PC-3 (cell line): Measurements from ENCODE around the gene DNAAF5. TPM values are rescaled to one million over a fixed set of nuclear protein-coding genes. Genes with fewer than 3 reads are reported as not detected.

Experiments
- ATAC-seq: fragments of 200-7000 bp; cut with Tn5 transposase; 2 replicates; pipeline ENCODE4 v1.9.1; 2020; ENCODE audit warnings: mild to moderate bottlenecking, moderate library complexity
- BruUV-seq: library from RNA; stranded (reverse); fragments of 400-500 nt; replicated peaks from 2 replicates; lab custom pipeline; 2021; lab: Mats Ljungman, UMichigan
- CTCF ChIA-PET: fragments of 300-600 bp; sonication (Branson Sonifier 250); formaldehyde crosslinking; loops from one replicate; lab custom pipeline; 2022; ENCODE audit warnings: antibody characterized with exemption; lab: Charles Lee
- POLR2A ChIA-PET: fragments of 300-600 bp; sonication (Branson Sonifier 250); formaldehyde crosslinking; loops from one replicate; lab custom pipeline; 2022; ENCODE audit warnings: antibody characterized with exemption; ENCODE audit not compliant: unreplicated experiment; lab: Charles Lee
- DNase-seq: peaks from one replicate; pipeline ENCODE4 v3.0.0-alpha.2; 2015
- H2AFZ ChIP-seq: fragments of 300-600 bp; sonication (generic); 2 replicates; pipeline ENCODE4 v1.6.0; 2016; ENCODE audit warnings: antibody characterized with exemption, low read length
- H3F3A ChIP-seq: fragments of 300-600 bp; sonication (generic); one replicate; pipeline ENCODE4 v1.6.0; 2017; ENCODE audit warnings: antibody characterized with exemption, low read length, control low read depth, mild to moderate bottlenecking; ENCODE audit not compliant: unreplicated experiment
- H3K27ac ChIP-seq: fragments of 300-600 bp; sonication (generic); 2 replicates; pipeline ENCODE4 v1.5.1; 2016; ENCODE audit warnings: mild to moderate bottlenecking, low read length
- H3K27me3 ChIP-seq: fragments of 300-600 bp; sonication (generic); 2 replicates; pipeline ENCODE4 v1.6.1; 2016; ENCODE audit warnings: low read length, mixed read lengths
- H3K36me3 ChIP-seq: fragments of 300-600 bp; sonication (generic); 2 replicates; pipeline ENCODE4 v1.6.1; 2016; ENCODE audit warnings: low read depth, mixed run types, low read length, mixed read lengths
- H3K4me1 ChIP-seq: fragments of 300-600 bp; sonication (generic); 2 replicates; pipeline ENCODE4 v1.5.1; 2016; ENCODE audit warnings: low read length; ENCODE audit not compliant: insufficient read depth
- H3K4me2 ChIP-seq: fragments of 300-600 bp; sonication (generic); 2 replicates; pipeline ENCODE4 v1.6.0; 2016; ENCODE audit warnings: low read length
- H3K4me3 ChIP-seq: fragments of 300-600 bp; sonication (generic); 2 replicates; pipeline ENCODE4 v1.5.1; 2016; ENCODE audit warnings: mild to moderate bottlenecking, low read length, mixed read lengths
- H3K79me2 ChIP-seq: fragments of 300-600 bp; sonication (generic); 2 replicates; pipeline ENCODE4 v1.6.1; 2017; ENCODE audit warnings: low read length, mixed read lengths
- H3K9ac ChIP-seq: fragments of 300-600 bp; sonication (generic); 2 replicates; pipeline ENCODE4 v1.6.0; 2016; ENCODE audit warnings: mild to moderate bottlenecking, low read length
- H3K9me2 ChIP-seq: fragments of 300-600 bp; sonication (generic); replicated peaks from 2 replicates; pipeline ENCODE4 v1.6.1; 2016; ENCODE audit warnings: mixed run types, low read length, mixed read lengths
- H3K9me3 ChIP-seq: fragments of 300-600 bp; sonication (generic); 2 replicates; pipeline ENCODE4 v1.6.1; 2016; ENCODE audit warnings: low read length, mixed read lengths
- H4K20me1 ChIP-seq: fragments of 300-600 bp; sonication (generic); 2 replicates; pipeline ENCODE4 v1.6.1; 2016; ENCODE audit warnings: low read length, mixed read lengths
- EZH2 ChIP-seq: fragments of 300-600 bp; sonication (generic); IDR thresholded peaks from one replicate; pipeline ENCODE4 v1.6.1; 2017; ENCODE audit warnings: antibody characterized with exemption, mild to moderate bottlenecking, low read length; ENCODE audit not compliant: unreplicated experiment
- EZH2phosphoT487 ChIP-seq: fragments of 300-600 bp; sonication (generic); IDR thresholded peaks from 2 replicates; pipeline ENCODE4 v1.6.1; 2018; ENCODE audit warnings: mild to moderate bottlenecking, antibody characterized with exemption, low read length, borderline replicate concordance
- intact Hi-C: fragments of 100-400 bp; cut with micrococcal nuclease; formaldehyde crosslinking; loops from 2 replicates; pipeline ENCODE4 v1.9.0; 2023
- total RNA-seq: library from RNA; depleted of rRNA; stranded (reverse); fragments of >200 nt; gene quantifications from 2 replicates; pipeline ENCODE4 v1.2.3, GENCODE V29; 2014
- TF ChIP-seq, protein P1 (sequence below): fragments of 300-600 bp; sonication (generic); conservative IDR thresholded peaks from 2 replicates; pipeline ENCODE4 v1.5.1; 2017; ENCODE audit warnings: antibody characterized with exemption, low read depth, mild to moderate bottlenecking, low read length

DNAAF5 gene
- total RNA-seq, 1 experiment from 2014 or later = 66.3 TPM

DNA sequence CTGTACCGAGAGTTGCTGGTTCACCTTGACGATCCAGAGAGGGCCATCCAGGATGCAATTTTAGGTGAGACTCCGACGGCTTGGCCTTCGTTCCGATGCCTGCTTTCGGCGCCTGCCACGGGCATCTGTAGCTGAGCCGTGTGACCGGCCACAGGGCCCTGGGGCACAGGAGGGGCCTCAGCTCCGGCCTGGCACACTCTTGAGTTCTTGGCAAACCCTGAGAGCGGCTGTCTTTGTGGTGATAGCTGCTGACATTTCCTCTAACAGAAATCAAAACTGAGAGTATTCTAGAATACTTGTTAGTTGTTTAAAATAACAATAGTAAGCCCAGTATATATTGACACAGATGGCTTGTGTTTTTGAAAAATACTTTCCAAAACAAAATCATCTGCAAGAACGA, 53.6 kb downstream of the DNAAF5 start:
- Histone ChIP-seq H3K27ac (no peak overlapping the region), H3K27me3 (no peaks in the 10 kb centered on the region), H2AFZ (no peak overlapping the region), H3K36me3 (peaks cover 7% of the 10 kb centered on the region), H3F3A (no peaks in the 10 kb centered on the region), H3K4me1 (no peaks in the 10 kb centered on the region), H3K79me2 (no peaks in the 10 kb centered on the region), H3K4me3 (no peak overlapping the region), H3K9me2 (no peaks in the 10 kb centered on the region), H3K9ac (no peak overlapping the region), H3K4me2 (no peak overlapping the region), H3K9me3 (no peaks in the 10 kb centered on the region), H4K20me1 (no peaks in the 10 kb centered on the region)
- ChIA-PET POLR2A (no interaction called here), CTCF (no interaction called here)
- BruUV-seq = no TSS peak
- no peak for ATAC-seq
- TF ChIP-seq, protein P1, sequence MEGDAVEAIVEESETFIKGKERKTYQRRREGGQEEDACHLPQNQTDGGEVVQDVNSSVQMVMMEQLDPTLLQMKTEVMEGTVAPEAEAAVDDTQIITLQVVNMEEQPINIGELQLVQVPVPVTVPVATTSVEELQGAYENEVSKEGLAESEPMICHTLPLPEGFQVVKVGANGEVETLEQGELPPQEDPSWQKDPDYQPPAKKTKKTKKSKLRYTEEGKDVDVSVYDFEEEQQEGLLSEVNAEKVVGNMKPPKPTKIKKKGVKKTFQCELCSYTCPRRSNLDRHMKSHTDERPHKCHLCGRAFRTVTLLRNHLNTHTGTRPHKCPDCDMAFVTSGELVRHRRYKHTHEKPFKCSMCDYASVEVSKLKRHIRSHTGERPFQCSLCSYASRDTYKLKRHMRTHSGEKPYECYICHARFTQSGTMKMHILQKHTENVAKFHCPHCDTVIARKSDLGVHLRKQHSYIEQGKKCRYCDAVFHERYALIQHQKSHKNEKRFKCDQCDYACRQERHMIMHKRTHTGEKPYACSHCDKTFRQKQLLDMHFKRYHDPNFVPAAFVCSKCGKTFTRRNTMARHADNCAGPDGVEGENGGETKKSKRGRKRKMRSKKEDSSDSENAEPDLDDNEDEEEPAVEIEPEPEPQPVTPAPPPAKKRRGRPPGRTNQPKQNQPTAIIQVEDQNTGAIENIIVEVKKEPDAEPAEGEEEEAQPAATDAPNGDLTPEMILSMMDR = no peak
- TF ChIP-seq EZH2 (no peak), EZH2phosphoT487 (no peak)
- DNase-seq = no peak
- intact Hi-C loops = no loop called here

DNA sequence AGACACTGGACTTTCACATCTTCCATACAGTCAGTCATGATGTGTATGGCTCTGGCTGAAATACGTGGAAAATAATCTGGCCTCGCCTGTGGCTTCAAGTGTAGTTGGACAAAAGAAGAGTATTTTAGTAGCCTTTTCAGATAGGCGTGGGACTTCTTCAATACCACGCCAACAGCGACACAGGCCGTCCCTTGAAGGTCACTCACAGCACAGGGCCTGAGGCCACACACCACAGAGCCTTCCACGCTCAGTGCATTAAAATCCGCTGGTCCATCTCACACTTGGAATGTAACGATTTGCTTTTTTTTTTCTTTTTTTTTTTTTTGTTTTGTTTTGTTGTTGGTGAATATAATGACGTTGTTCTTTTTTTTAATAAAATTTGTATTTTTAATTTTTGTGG, 54.0 kb downstream of the DNAAF5 start:
- no TSS peak for BruUV-seq
- H3K79me2 ChIP-seq = no peaks in the 10 kb centered on the region
- intact Hi-C loops = no loop called here
- no peak overlapping the region for H3K4me2 ChIP-seq
- H3K9ac ChIP-seq = no peak overlapping the region
- H3K9me2 ChIP-seq = no peaks in the 10 kb centered on the region
- ChIA-PET CTCF (no interaction called here), POLR2A (no interaction called here)
- H3K27me3 ChIP-seq = no peaks in the 10 kb centered on the region
- H3K4me3 ChIP-seq = no peak overlapping the region
- H2AFZ ChIP-seq = no peak overlapping the region
- no peaks in the 10 kb centered on the region for H3F3A ChIP-seq
- H3K4me1 ChIP-seq = no peaks in the 10 kb centered on the region
- no peaks in the 10 kb centered on the region for H3K9me3 ChIP-seq
- H3K36me3 ChIP-seq = peaks cover 5% of the 10 kb centered on the region
- DNase-seq (no peak), ATAC-seq (no peak)
- H3K27ac ChIP-seq = no peak overlapping the region
- no peaks in the 10 kb centered on the region for H4K20me1 ChIP-seq
- TF ChIP-seq, protein P1 = no peak
- no peak for TF ChIP-seq EZH2phosphoT487
- TF ChIP-seq EZH2 = no peak

DNA sequence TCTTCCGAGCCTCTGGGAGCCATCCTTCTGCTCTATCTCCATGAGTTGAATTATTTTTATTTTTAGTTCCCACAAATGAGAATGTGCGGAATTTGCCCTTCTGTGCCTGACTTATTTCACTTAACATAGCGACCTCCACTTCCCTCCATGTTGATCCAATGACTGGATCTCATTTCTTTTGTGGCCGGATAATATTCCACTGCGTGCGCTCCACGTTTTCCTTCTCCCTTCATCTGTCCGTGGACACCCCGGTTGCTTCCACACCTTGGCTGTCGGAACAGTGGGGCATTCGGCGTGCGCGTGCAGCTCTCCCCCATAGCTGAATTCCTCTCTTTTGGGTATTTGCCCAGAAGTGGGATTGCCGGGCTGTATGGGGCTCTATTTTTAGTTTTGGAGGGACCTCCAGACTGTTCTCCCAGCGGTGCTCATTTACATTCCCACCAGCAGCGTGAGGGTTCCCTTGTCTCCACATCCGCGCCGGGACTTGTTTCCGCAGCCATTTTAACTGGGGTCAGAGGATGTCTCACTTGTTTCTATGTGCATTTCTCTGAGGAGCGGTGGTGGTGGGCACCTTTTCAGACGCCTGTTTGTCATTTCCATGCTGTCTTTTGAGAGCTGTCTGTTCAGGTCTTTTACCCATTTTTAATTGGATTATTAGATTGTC, 54.8 kb downstream of the DNAAF5 start:
- ATAC-seq (no peak), DNase-seq (no peak)
- intact Hi-C loops = no loop called here
- H3K79me2 ChIP-seq = no peaks in the 10 kb centered on the region
- H2AFZ ChIP-seq = no peak overlapping the region
- TF ChIP-seq EZH2 = no peak
- TF ChIP-seq, protein P1 = no peak
- no peak for TF ChIP-seq EZH2phosphoT487
- ChIA-PET POLR2A (no interaction called here), CTCF (no interaction called here)
- H3K9me2 ChIP-seq = no peaks in the 10 kb centered on the region
- H3K27ac ChIP-seq = no peak overlapping the region
- no peaks in the 10 kb centered on the region for H3K4me1 ChIP-seq
- peaks cover 4% of the 10 kb centered on the region for H3F3A ChIP-seq
- H4K20me1 ChIP-seq = no peaks in the 10 kb centered on the region
- no peaks in the 10 kb centered on the region for H3K27me3 ChIP-seq
- H3K9ac ChIP-seq = no peak overlapping the region
- peaks cover 5% of the 10 kb centered on the region for H3K36me3 ChIP-seq
- no peak overlapping the region for H3K4me3 ChIP-seq
- no TSS peak for BruUV-seq
- no peaks in the 10 kb centered on the region for H3K9me3 ChIP-seq
- H3K4me2 ChIP-seq = no peak overlapping the region
